Loucy (cell line): ENCODE measurements around the gene PSMG3.

ENCODE experiments used
- H2AFZ ChIP-seq: fragments of 200-600 bp; sonication (generic); 2 replicates; pipeline ENCODE4 v1.6.0; 2016; ENCODE audit warnings: antibody characterized with exemption, mild to moderate bottlenecking, low read length, moderate library complexity
- H3F3A ChIP-seq: fragments of 200-600 bp; 2 replicates; pipeline ENCODE4 v1.6.0; 2016; ENCODE audit warnings: antibody characterized with exemption, low read depth, mild to moderate bottlenecking
- H3K27me3 ChIP-seq: fragments of 200-600 bp; sonication (generic); 2 replicates; pipeline ENCODE4 v1.6.1; 2014; ENCODE audit warnings: low read length, mild to moderate bottlenecking; ENCODE audit not compliant: insufficient read depth, poor library complexity, severe bottlenecking
- H3K36me3 ChIP-seq: fragments of 200-600 bp; sonication (generic); 2 replicates; pipeline ENCODE4 v1.6.1; 2016; ENCODE audit warnings: low read length; ENCODE audit not compliant: insufficient read depth
- H3K4me1 ChIP-seq: fragments of 200-600 bp; sonication (generic); 2 replicates; pipeline ENCODE4 v1.5.1; 2014; ENCODE audit warnings: low read length, mild to moderate bottlenecking; ENCODE audit not compliant: insufficient read depth, poor library complexity, severe bottlenecking
- H3K4me2 ChIP-seq: fragments of 200-600 bp; sonication (generic); 2 replicates; pipeline ENCODE4 v1.6.0; 2014; ENCODE audit warnings: antibody characterized with exemption, low read length, low read depth, mild to moderate bottlenecking; ENCODE audit not compliant: poor library complexity, severe bottlenecking
- H3K4me3 ChIP-seq: fragments of 200-600 bp; sonication (generic); 2 replicates; pipeline ENCODE4 v1.5.1; 2014; ENCODE audit warnings: low read length, mild to moderate bottlenecking, mixed read lengths; ENCODE audit not compliant: poor library complexity, severe bottlenecking
- H3K79me2 ChIP-seq: fragments of 200-600 bp; sonication (generic); 2 replicates; pipeline ENCODE4 v1.6.1; 2014; ENCODE audit warnings: low read length; ENCODE audit not compliant: insufficient read depth
- H3K9ac ChIP-seq: fragments of 200-600 bp; sonication (generic); 2 replicates; pipeline ENCODE4 v1.6.0; 2014; ENCODE audit warnings: mild to moderate bottlenecking, low read depth, low read length, moderate library complexity; ENCODE audit not compliant: poor library complexity, severe bottlenecking
- H3K9me2 ChIP-seq: fragments of 200-600 bp; sonication (generic); replicated peaks from 2 replicates; pipeline ENCODE4 v1.6.1; 2016; ENCODE audit warnings: low read depth, low read length, mixed read lengths
- H3K9me3 ChIP-seq: fragments of 200-600 bp; sonication (generic); 2 replicates; pipeline ENCODE4 v1.6.1; 2014; ENCODE audit warnings: mild to moderate bottlenecking, antibody characterized with exemption, low read length, low read depth; ENCODE audit not compliant: insufficient read depth
- H4K20me1 ChIP-seq: fragments of 200-600 bp; sonication (generic); 2 replicates; pipeline ENCODE4 v1.6.0; 2014; ENCODE audit warnings: antibody characterized with exemption, low read length, mild to moderate bottlenecking; ENCODE audit not compliant: insufficient read depth, poor library complexity, severe bottlenecking
- CTCF ChIP-seq: fragments of 200-600 bp; sonication (generic); conservative IDR thresholded peaks from 2 replicates; pipeline ENCODE4 v1.5.1; 2014; ENCODE audit warnings: mild to moderate bottlenecking, antibody characterized with exemption, low read length
- EZH2phosphoT487 ChIP-seq: fragments of 200-600 bp; IDR thresholded peaks from 2 replicates; pipeline ENCODE4 v1.6.1; 2018; ENCODE audit warnings: antibody characterized with exemption, mild to moderate bottlenecking, moderate library complexity, borderline replicate concordance

PSMG3 gene

GRCh38 chr7:1530946-1531262, 38.9 kb downstream of the PSMG3 start:
- H3K27me3 ChIP-seq: no peaks in the 10 kb centered on the region
- H3K9me2 ChIP-seq: no peaks in the 10 kb centered on the region
- H4K20me1 ChIP-seq: peaks cover 48% of the 10 kb centered on the region
- H3K36me3 ChIP-seq: peaks cover 6% of the 10 kb centered on the region; the same call in 1 of the 2 replicates
- TF ChIP-seq CTCF (no peak), EZH2phosphoT487 (no peak)
- H3K9ac ChIP-seq: peak overlapping the region; percentile 70
- no peak overlapping the region for H2AFZ ChIP-seq
- peaks cover 50% of the 10 kb centered on the region for H3K4me1 ChIP-seq
- H3K79me2 ChIP-seq: peaks cover 58% of the 10 kb centered on the region
- H3K9me3 ChIP-seq: no peaks in the 10 kb centered on the region
- H3K4me2 ChIP-seq: peak overlapping the region; percentile 90
- H3F3A ChIP-seq: no peaks in the 10 kb centered on the region
- peak overlapping the region; percentile 88 for H3K4me3 ChIP-seq

GRCh38 chr7:1529383-1530116, 40.3 kb downstream of the PSMG3 start:
- H3K4me1 ChIP-seq: peaks cover 49% of the 10 kb centered on the region
- H3K27me3 ChIP-seq: no peaks in the 10 kb centered on the region
- peaks cover 35% of the 10 kb centered on the region for H4K20me1 ChIP-seq
- peak overlapping the region; percentile 69 for H3K9ac ChIP-seq
- H3K36me3 ChIP-seq: no peaks in the 10 kb centered on the region
- no peak overlapping the region for H2AFZ ChIP-seq
- peak overlapping the region; percentile 73 for H3K4me3 ChIP-seq
- H3K4me2 ChIP-seq: peak overlapping the region; percentile 69
- peaks cover 44% of the 10 kb centered on the region for H3K79me2 ChIP-seq
- no peaks in the 10 kb centered on the region for H3K9me2 ChIP-seq
- no peaks in the 10 kb centered on the region for H3F3A ChIP-seq
- no peak for TF ChIP-seq CTCF
- TF ChIP-seq EZH2phosphoT487: no peak
- no peaks in the 10 kb centered on the region for H3K9me3 ChIP-seq

GRCh38 chr7:1526271-1526754, 43.5 kb downstream of the PSMG3 start:
- peak overlapping the region; percentile 2 for H3K4me2 ChIP-seq
- H3K27me3 ChIP-seq: no peaks in the 10 kb centered on the region
- no peak overlapping the region for H2AFZ ChIP-seq
- H3K4me1 ChIP-seq: peaks cover 24% of the 10 kb centered on the region
- no peak overlapping the region for H3K9ac ChIP-seq
- H4K20me1 ChIP-seq: peaks cover 2% of the 10 kb centered on the region
- peaks cover 12% of the 10 kb centered on the region for H3K79me2 ChIP-seq
- no peaks in the 10 kb centered on the region for H3K9me2 ChIP-seq
- TF ChIP-seq CTCF (no peak), EZH2phosphoT487 (no peak)
- no peak overlapping the region for H3K4me3 ChIP-seq
- no peaks in the 10 kb centered on the region for H3K36me3 ChIP-seq
- no peaks in the 10 kb centered on the region for H3F3A ChIP-seq
- H3K9me3 ChIP-seq: no peaks in the 10 kb centered on the region
